Left colon (tissue), 2 donors: ENCODE results near the gene YKT6. TPM values are rescaled to one million over a fixed set of nuclear protein-coding genes. Genes with fewer than 3 reads are reported as not detected.

Experiments
- ATAC-seq: fragments of 200-7000 bp; cut with Tn5 transposase; one replicate; pipeline ENCODE4 v1.9.1; 2020; ENCODE audit warnings: mild to moderate bottlenecking, moderate library complexity
- DNase-seq, 2 donors: peaks; one replicate each; pipeline ENCODE4 v3.0.0-alpha.2; 2020
- intact Hi-C, 2 donors: fragments of 100-400 bp; cut with DNase I in 1 of 2; cut with micrococcal nuclease in 1 of 2; formaldehyde crosslinking; loops; one replicate each; pipeline versions ENCODE4 v1.11.2 to v1.14.0; 2022; cut with DNase I, micrococcal nuclease
- total RNA-seq, 2 donors: library from RNA; stranded (reverse); fragmentation: NEBNext Ultra II Directional; extraction: Animal tissue kit (Norgen Biotek cat#: 25700); gene quantifications; one replicate each; pipeline ENCODE4 v1.2.1, GENCODE V29; 2021
- donor health status: DM: no; HTN: no; CAD: no.
- donor health status: DM: yes; HTN: yes; CAD: no.

YKT6 gene
- total RNA-seq, 2 donors from 2014 or later: 84.8 to 86.9 TPM

- no peak for ATAC-seq
- intact Hi-C loops: loop anchor here in 1 of 2 donors (5.0 to 10.0 kb wide), 2 partner anchors 237 to 324 kb away; no protein-coding TSS in a partner anchor
- DNase-seq: no peak
Observed at GRCh38 chr7:44240376-44240775, 39.6 kb downstream of the YKT6 start.

- ATAC-seq (peak; percentile 98), DNase-seq (peak; percentile 69 to 73)
- intact Hi-C loops: loop anchor here in 1 of 2 donors (5.0 to 10.0 kb wide), 2 partner anchors 236 to 324 kb away; no protein-coding TSS in a partner anchor
Observed at GRCh38 chr7:44240983-44241510, 40.3 kb downstream of the YKT6 start.

- DNase-seq (no peak), ATAC-seq (no peak)
- intact Hi-C loops: loop anchor here in 1 of 2 donors (5.0 to 10.0 kb wide), 2 partner anchors 235 to 323 kb away; no protein-coding TSS in a partner anchor
Observed at GRCh38 chr7:44242091-44242490, 41.3 kb downstream of the YKT6 start.

- intact Hi-C loops: loop anchor here in 1 of 2 donors (5.0 to 10.0 kb wide), 2 partner anchors 233 to 321 kb away; no protein-coding TSS in a partner anchor
- ATAC-seq (no peak), DNase-seq (no peak)
Observed at GRCh38 chr7:44244282-44244681, 43.5 kb downstream of the YKT6 start.

- intact Hi-C loops: loop anchor here in 1 of 2 donors (10.0 kb wide), 1 partner anchor 318 kb away; no protein-coding TSS in a partner anchor
- DNase-seq (no peak), ATAC-seq (no peak)
Observed at GRCh38 chr7:44246396-44247113, 45.8 kb downstream of the YKT6 start.

GRCh38 chr7:44247868-44248651 lies 47.3 kb downstream of the YKT6 start:
- DNase-seq: no peak
- no peak for ATAC-seq
- intact Hi-C loops: loop anchor here in 1 of 2 donors (10.0 kb wide), 1 partner anchor 317 kb away; no protein-coding TSS in a partner anchor

- no peak for ATAC-seq
- DNase-seq: no peak
- intact Hi-C loops: loop anchor here in 1 of 2 donors (10.0 kb wide), 1 partner anchor 315 kb away; no protein-coding TSS in a partner anchor
Observed at GRCh38 chr7:44249639-44250234, 49.0 kb downstream of the YKT6 start.

- intact Hi-C loops: no loop called here
- DNase-seq: no peak
- no peak for ATAC-seq
Observed at GRCh38 chr7:44251269-44251668, 50.5 kb downstream of the YKT6 start.

GRCh38 chr7:44251881-44252280 lies 51.1 kb downstream of the YKT6 start:
- DNase-seq (no peak), ATAC-seq (no peak)
- intact Hi-C loops: no loop called here

GRCh38 chr7:44256459-44256858 lies 55.7 kb downstream of the YKT6 start:
- no peak for DNase-seq
- intact Hi-C loops: no loop called here
- no peak for ATAC-seq

- ATAC-seq (no peak), DNase-seq (no peak)
- intact Hi-C loops: no loop called here
Observed at GRCh38 chr7:44257213-44257612, 56.4 kb downstream of the YKT6 start.

- peak; percentile 59 for ATAC-seq
- intact Hi-C loops: no loop called here
- DNase-seq: peak; percentile 28 to 45
Observed at GRCh38 chr7:44257618-44258422, 57.0 kb downstream of the YKT6 start.

GRCh38 chr7:44258423-44258760 lies 57.6 kb downstream of the YKT6 start:
- intact Hi-C loops: no loop called here
- DNase-seq (no peak), ATAC-seq (no peak)

- no peak for ATAC-seq
- intact Hi-C loops: no loop called here
Observed at GRCh38 chr7:44258865-44259546, 58.2 kb downstream of the YKT6 start.

GRCh38 chr7:44259547-44260457 lies 59.0 kb downstream of the YKT6 start:
- ATAC-seq: no peak
- DNase-seq: peak; percentile 8 to 31
- intact Hi-C loops: no loop called here

More at GRCh38 chr7:44258865-44259546, 58.2 kb downstream of the YKT6 start:
- DNase-seq: no peak

GRCh38 chr7:44261240-44261639 lies 60.5 kb downstream of the YKT6 start:
- ATAC-seq (no peak), DNase-seq (no peak)
- intact Hi-C loops: no loop called here

- ATAC-seq: no peak
- DNase-seq: no peak
- intact Hi-C loops: no loop called here
Observed at GRCh38 chr7:44262031-44262430, 61.3 kb downstream of the YKT6 start.
